HepG2 (cell line): ENCODE data around the gene SOBP. TPM values are rescaled to one million over a fixed set of nuclear protein-coding genes. Genes with fewer than 3 reads are reported as not detected.

Experiments
- ASH2L ChIP-seq: fragments of 300-600, 200-600 bp; sonication (generic); IDR thresholded peaks from 2 replicates; pipeline ENCODE4 v1.7.0; 2017; ENCODE audit warnings: low read depth, mild to moderate bottlenecking, moderate library complexity, mixed read lengths, low read length; ENCODE audit not compliant: insufficient read length
- CREM ChIP-seq, 2 experiments: sonication (generic) in 1 of 2; formaldehyde crosslinking in 1 of 2; IDR thresholded peaks; 2 replicates each; pipeline versions ENCODE4 v1.4.0 to v1.6.1; 2016 to 2020; ENCODE audit warnings: antibody characterized with exemption in 1 of 2, mild to moderate bottlenecking in 1 of 2, missing genetic modification reagents in 1 of 2
- DNMT1 ChIP-seq: sonication (generic); formaldehyde crosslinking; IDR thresholded peaks from 2 replicates; pipeline ENCODE4 v1.5.1; 2020; ENCODE audit warnings: mild to moderate bottlenecking, missing genetic modification reagents
- ELF1 ChIP-seq: sonication (generic); formaldehyde crosslinking; IDR thresholded peaks from 2 replicates; pipeline ENCODE4 v1.4.0; 2020; ENCODE audit warnings: missing genetic modification reagents
- FOXK2 ChIP-seq: fragments of 450-650 bp; IDR thresholded peaks from 2 replicates; pipeline ENCODE4 v1.6.1; 2016
- HOXA7 ChIP-seq: sonication (generic); formaldehyde crosslinking; IDR thresholded peaks from 2 replicates; pipeline ENCODE4 v1.8.1; 2022; ENCODE audit warnings: mild to moderate bottlenecking, missing genetic modification reagents, moderate library complexity
- IKZF1 ChIP-seq: fragments of 450-650 bp; IDR thresholded peaks from 2 replicates; pipeline ENCODE4 v1.7.1; 2016
- IRF2 ChIP-seq: IDR thresholded peaks from 2 replicates; pipeline ENCODE4 v1.6.1; 2018; ENCODE audit warnings: missing genetic modification reagents, missing compliant biosample characterization
- MIER3 ChIP-seq: IDR thresholded peaks from 2 replicates; pipeline ENCODE4 v1.6.1; 2016; ENCODE audit warnings: missing compliant biosample characterization, borderline replicate concordance
- NR2F6 ChIP-seq, 2 experiments: IDR thresholded peaks; 2 replicates each; pipeline ENCODE4 v1.6.1; 2016; ENCODE audit warnings: antibody characterized with exemption in 1 of 2, mild to moderate bottlenecking in 1 of 2
- SETDB1 ChIP-seq: sonication (generic); formaldehyde crosslinking; IDR thresholded peaks from 2 replicates; pipeline ENCODE4 v1.5.1; 2020; ENCODE audit warnings: missing genetic modification reagents, mild to moderate bottlenecking, borderline replicate concordance
- ZBTB33 ChIP-seq: sonication (generic); formaldehyde crosslinking; IDR thresholded peaks from 2 replicates; pipeline ENCODE4 v1.4.0; 2020; ENCODE audit warnings: missing genetic modification reagents
- ZBTB38 ChIP-seq: sonication (generic); formaldehyde crosslinking; IDR thresholded peaks from 2 replicates; pipeline ENCODE4 v1.5.1; 2020; ENCODE audit warnings: mild to moderate bottlenecking, missing genetic modification reagents
- ZBTB49 ChIP-seq: sonication (generic); formaldehyde crosslinking; IDR thresholded peaks from 2 replicates; pipeline ENCODE4 v1.4.0; 2020; ENCODE audit warnings: missing genetic modification reagents, borderline replicate concordance
- ZNF251 ChIP-seq: sonication (generic); formaldehyde crosslinking; IDR thresholded peaks from 2 replicates; pipeline ENCODE4 v1.9.0; 2021; ENCODE audit warnings: mild to moderate bottlenecking, missing genetic modification reagents
- ZNF44 ChIP-seq: sonication (generic); formaldehyde crosslinking; IDR thresholded peaks from 2 replicates; pipeline ENCODE4 v1.5.1; 2020; ENCODE audit warnings: mild to moderate bottlenecking, missing genetic modification reagents
- ZNF501 ChIP-seq: sonication (generic); formaldehyde crosslinking; IDR thresholded peaks from 2 replicates; pipeline ENCODE4 v1.5.1; 2020; ENCODE audit warnings: mild to moderate bottlenecking, moderate library complexity, missing genetic modification reagents
- ZNF552 ChIP-seq: sonication (generic); formaldehyde crosslinking; IDR thresholded peaks from 2 replicates; pipeline ENCODE4 v1.9.0; 2022; ENCODE audit warnings: missing genetic modification reagents, mild to moderate bottlenecking, borderline replicate concordance
- ZNF569 ChIP-seq: sonication (generic); formaldehyde crosslinking; IDR thresholded peaks from 2 replicates; pipeline ENCODE4 v1.5.0; 2020; ENCODE audit warnings: mild to moderate bottlenecking, missing genetic modification reagents, moderate library complexity, borderline replicate concordance
- ZNF577 ChIP-seq: sonication (generic); formaldehyde crosslinking; IDR thresholded peaks from 2 replicates; pipeline ENCODE4 v1.4.0; 2020; ENCODE audit warnings: mild to moderate bottlenecking, low read depth, missing genetic modification reagents, borderline replicate concordance
- polyA plus RNA-seq, 8 experiments: library from polyadenylated mRNA; depleted of rRNA in 3 of 8; stranded (reverse) in 7 of 8; unstranded in 1 of 8; fragments of >200 nt; fragmentation: Illumina TruSeq in 4 of 8; extraction: Trizol in 4 of 8; gene quantifications; 2 replicates each; pipeline versions ENCODE4 v1.2.1 to v1.2.3, GENCODE V29; 2011 to 2016; ENCODE audit warnings: low read depth in 4 of 8, missing spikeins in 1 of 8, mixed read lengths in 1 of 8; ENCODE audit not compliant: insufficient read depth in 1 of 8
- total RNA-seq, 5 experiments: library from RNA; depleted of rRNA; stranded (reverse); fragments of >200 nt; fragmentation: Illumina TruSeq; extraction: Trizol; gene quantifications; 2 replicates each; pipeline ENCODE4 v1.2.3, GENCODE V29; 2016; ENCODE audit warnings: low read depth in 1 of 5
- TF ChIP-seq, protein P1 (sequence below): sonication (generic); formaldehyde crosslinking; IDR thresholded peaks from 2 replicates; pipeline ENCODE4 v1.8.1; 2023; ENCODE audit warnings: mild to moderate bottlenecking, missing genetic modification reagents
- TF ChIP-seq, protein P2 (sequence below): sonication (generic); formaldehyde crosslinking; IDR thresholded peaks from 2 replicates; pipeline ENCODE4 v1.5.1; 2020; ENCODE audit warnings: missing genetic modification reagents, mild to moderate bottlenecking, borderline replicate concordance
- TF ChIP-seq, protein P3 (sequence below): sonication (generic); formaldehyde crosslinking; IDR thresholded peaks from 2 replicates; pipeline ENCODE4 v1.5.0; 2020; ENCODE audit warnings: missing genetic modification reagents, mild to moderate bottlenecking, borderline replicate concordance

Gene SOBP
- total and polyA plus RNA-seq, 2 of the 13 experiments (the other 11 are each of a cell fraction or from before 2014, with no cell fraction given), result 1.5 to 6.9 TPM

- TF ChIP-seq, protein P1, sequence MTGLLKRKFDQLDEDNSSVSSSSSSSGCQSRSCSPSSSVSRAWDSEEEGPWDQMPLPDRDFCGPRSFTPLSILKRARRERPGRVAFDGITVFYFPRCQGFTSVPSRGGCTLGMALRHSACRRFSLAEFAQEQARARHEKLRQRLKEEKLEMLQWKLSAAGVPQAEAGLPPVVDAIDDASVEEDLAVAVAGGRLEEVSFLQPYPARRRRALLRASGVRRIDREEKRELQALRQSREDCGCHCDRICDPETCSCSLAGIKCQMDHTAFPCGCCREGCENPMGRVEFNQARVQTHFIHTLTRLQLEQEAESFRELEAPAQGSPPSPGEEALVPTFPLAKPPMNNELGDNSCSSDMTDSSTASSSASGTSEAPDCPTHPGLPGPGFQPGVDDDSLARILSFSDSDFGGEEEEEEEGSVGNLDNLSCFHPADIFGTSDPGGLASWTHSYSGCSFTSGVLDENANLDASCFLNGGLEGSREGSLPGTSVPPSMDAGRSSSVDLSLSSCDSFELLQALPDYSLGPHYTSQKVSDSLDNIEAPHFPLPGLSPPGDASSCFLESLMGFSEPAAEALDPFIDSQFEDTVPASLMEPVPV (CRISPR knock-in tag), result no peak
- no peak for TF ChIP-seq ZNF501 (CRISPR knock-in tag)
- TF ChIP-seq ELF1 (CRISPR knock-in tag), result no peak
- no peak for TF ChIP-seq IRF2 (CRISPR knock-in tag)
- no peak for TF ChIP-seq CREM (IDR thresholded peaks at IDR 0.05)
- no peak for TF ChIP-seq CREM (CRISPR knock-in tag; IDR thresholded peaks at IDR 0.05)
- no peak for TF ChIP-seq HOXA7 (CRISPR knock-in tag)
- no peak for TF ChIP-seq ZNF44 (CRISPR knock-in tag)
- no peak for TF ChIP-seq SETDB1 (CRISPR knock-in tag)
- TF ChIP-seq FOXK2, result no peak
- TF ChIP-seq, protein P2, sequence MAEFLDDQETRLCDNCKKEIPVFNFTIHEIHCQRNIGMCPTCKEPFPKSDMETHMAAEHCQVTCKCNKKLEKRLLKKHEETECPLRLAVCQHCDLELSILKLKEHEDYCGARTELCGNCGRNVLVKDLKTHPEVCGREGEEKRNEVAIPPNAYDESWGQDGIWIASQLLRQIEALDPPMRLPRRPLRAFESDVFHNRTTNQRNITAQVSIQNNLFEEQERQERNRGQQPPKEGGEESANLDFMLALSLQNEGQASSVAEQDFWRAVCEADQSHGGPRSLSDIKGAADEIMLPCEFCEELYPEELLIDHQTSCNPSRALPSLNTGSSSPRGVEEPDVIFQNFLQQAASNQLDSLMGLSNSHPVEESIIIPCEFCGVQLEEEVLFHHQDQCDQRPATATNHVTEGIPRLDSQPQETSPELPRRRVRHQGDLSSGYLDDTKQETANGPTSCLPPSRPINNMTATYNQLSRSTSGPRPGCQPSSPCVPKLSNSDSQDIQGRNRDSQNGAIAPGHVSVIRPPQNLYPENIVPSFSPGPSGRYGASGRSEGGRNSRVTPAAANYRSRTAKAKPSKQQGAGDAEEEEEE, result no peak
- TF ChIP-seq ZNF569, result no peak
- no peak for TF ChIP-seq ZNF552 (CRISPR knock-in tag)
- TF ChIP-seq IKZF1, result no peak
- no peak for TF ChIP-seq ZBTB49
- no peak for TF ChIP-seq NR2F6 (IDR thresholded peaks at IDR 0.05)
- no peak for TF ChIP-seq NR2F6 (CRISPR knock-in tag; IDR thresholded peaks at IDR 0.05)
- TF ChIP-seq, protein P3, sequence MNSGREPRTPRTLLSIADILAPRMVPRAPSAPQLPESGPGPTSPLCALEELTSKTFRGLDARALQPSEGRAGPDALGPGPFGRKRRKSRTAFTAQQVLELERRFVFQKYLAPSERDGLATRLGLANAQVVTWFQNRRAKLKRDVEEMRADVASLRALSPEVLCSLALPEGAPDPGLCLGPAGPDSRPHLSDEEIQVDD (CRISPR knock-in tag), result no peak
- TF ChIP-seq ZNF251, result no peak
- TF ChIP-seq DNMT1 (CRISPR knock-in tag), result no peak
- TF ChIP-seq ASH2L, result no peak
- TF ChIP-seq ZBTB33 (CRISPR knock-in tag), result no peak
- no peak for TF ChIP-seq ZNF577 (CRISPR knock-in tag)
- TF ChIP-seq MIER3 (CRISPR knock-in tag), result no peak
- TF ChIP-seq ZBTB38, result no peak
These were observed 31.1 kb upstream of the SOBP start (continued) for GRCh38 chr6:107458672-107459282.
